ENCODE measurements around the gene TKT. TPM values are rescaled to one million over a fixed set of nuclear protein-coding genes. Genes with fewer than 3 reads are reported as not detected.

The TKT gene
- total RNA-seq, 6 experiments from 2014 or later, result 335 to 562 (median 471) TPM

GRCh38 chr3:53229171-53229570 lies 26.7 kb downstream of the TKT start:
- peaks cover 4% of the 10 kb centered on the region for H3K27me3 Mint-ChIP-seq (ENCODE audit: insufficient read depth)
- TF ChIP-seq CTCF (IDR thresholded peaks at IDR 0.05), result no peak
- no peak overlapping the region for H3K27ac Mint-ChIP-seq
- no peak overlapping the region for H3K4me3 Mint-ChIP-seq
- no peaks in the 10 kb centered on the region for H3K9me3 Mint-ChIP-seq
- no peak for DNase-seq
- peaks cover 6% of the 10 kb centered on the region for H3K4me1 Mint-ChIP-seq (ENCODE audit: low read depth)
- peaks cover 24% of the 10 kb centered on the region for H3K36me3 Mint-ChIP-seq (ENCODE audit: low read depth)

- no peak for DNase-seq
- no peak overlapping the region for H3K4me3 Mint-ChIP-seq
- peaks cover under 1% of the 10 kb centered on the region for H3K4me1 Mint-ChIP-seq (ENCODE audit: low read depth)
- peaks cover 20% of the 10 kb centered on the region for H3K36me3 Mint-ChIP-seq (ENCODE audit: low read depth)
- peak overlapping the region; percentile 18; the same call in 1 of the 2 replicates for H3K27ac Mint-ChIP-seq
- H3K27me3 Mint-ChIP-seq (ENCODE audit: insufficient read depth), result peaks cover 4% of the 10 kb centered on the region
- no peak for TF ChIP-seq CTCF (IDR thresholded peaks at IDR 0.05)
- no peaks in the 10 kb centered on the region for H3K9me3 Mint-ChIP-seq
These were observed 27.6 kb downstream of the TKT start for GRCh38 chr3:53227993-53228885.

- Mint-ChIP-seq H3K36me3 (ENCODE audit: low read depth) (peaks cover 26% of the 10 kb centered on the region), H3K27ac (no peak overlapping the region), H3K4me1 (ENCODE audit: low read depth) (no peaks in the 10 kb centered on the region), H3K27me3 (ENCODE audit: insufficient read depth) (peaks cover 4% of the 10 kb centered on the region), H3K9me3 (no peaks in the 10 kb centered on the region), H3K4me3 (no peak overlapping the region)
- no peak for DNase-seq
- no peak for TF ChIP-seq CTCF (IDR thresholded peaks at IDR 0.05)
These were observed 28.9 kb downstream of the TKT start for GRCh38 chr3:53226841-53227407.

- DNase-seq, result no peak
- no peak overlapping the region for H3K4me3 Mint-ChIP-seq
- no peak for TF ChIP-seq CTCF (IDR thresholded peaks at IDR 0.05)
- no peak overlapping the region; the same call in 1 of the 2 replicates for H3K27ac Mint-ChIP-seq
- peaks cover 27% of the 10 kb centered on the region for H3K36me3 Mint-ChIP-seq (ENCODE audit: low read depth)
- no peaks in the 10 kb centered on the region for H3K4me1 Mint-ChIP-seq (ENCODE audit: low read depth)
- H3K27me3 Mint-ChIP-seq (ENCODE audit: insufficient read depth), result peaks cover 8% of the 10 kb centered on the region
- H3K9me3 Mint-ChIP-seq, result no peaks in the 10 kb centered on the region
These were observed 29.5 kb downstream of the TKT start for GRCh38 chr3:53226142-53226840.

GRCh38 chr3:53225651-53226050 lies 30.2 kb downstream of the TKT start:
- peaks cover 27% of the 10 kb centered on the region for H3K36me3 Mint-ChIP-seq (ENCODE audit: low read depth)
- peaks cover 9% of the 10 kb centered on the region for H3K27me3 Mint-ChIP-seq (ENCODE audit: insufficient read depth)
- DNase-seq, result no peak
- TF ChIP-seq CTCF (IDR thresholded peaks at IDR 0.05), result no peak
- H3K9me3 Mint-ChIP-seq, result no peaks in the 10 kb centered on the region
- no peaks in the 10 kb centered on the region for H3K4me1 Mint-ChIP-seq (ENCODE audit: low read depth)
- no peak overlapping the region for H3K4me3 Mint-ChIP-seq
- no peak overlapping the region; the same call in 1 of the 2 replicates for H3K27ac Mint-ChIP-seq
